ENCODE results near the gene POLR3H. TPM values are rescaled to one million over a fixed set of nuclear protein-coding genes. Genes with fewer than 3 reads are reported as not detected.

POLR3H gene
- total RNA-seq, 2 donors from 2014 or later: 30.1 to 32.6 TPM

DNA sequence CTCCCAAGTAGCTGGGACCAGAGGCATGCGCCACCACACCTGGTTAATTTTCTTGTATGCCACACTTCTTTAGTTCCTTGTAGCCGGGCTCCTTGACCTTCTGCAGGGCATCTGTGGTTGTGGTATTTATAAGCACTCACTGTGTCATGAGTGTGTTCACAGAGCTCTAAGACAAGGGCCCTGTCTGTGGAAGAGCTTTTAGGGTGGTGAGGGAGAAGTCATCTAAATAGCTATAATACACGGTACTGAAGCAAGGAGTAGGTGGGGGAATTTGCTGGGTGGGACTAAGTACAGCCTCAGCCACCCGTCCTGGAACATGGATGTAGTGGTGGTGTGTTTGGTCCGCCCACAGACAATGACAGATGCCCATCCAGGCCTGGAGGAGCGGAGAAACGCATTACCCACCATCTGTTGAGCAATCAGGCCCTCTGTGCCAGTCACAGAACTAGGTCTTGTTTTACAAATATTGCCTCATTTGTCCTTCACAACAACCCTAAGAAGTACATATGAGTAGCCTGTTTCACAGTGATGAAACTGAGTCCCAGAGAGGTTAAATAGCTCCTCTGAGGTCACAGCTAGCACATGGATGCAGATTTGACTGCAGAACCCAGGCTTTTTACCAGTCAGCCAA, 65.3 kb downstream of the POLR3H start:
- TF ChIP-seq, protein P1, sequence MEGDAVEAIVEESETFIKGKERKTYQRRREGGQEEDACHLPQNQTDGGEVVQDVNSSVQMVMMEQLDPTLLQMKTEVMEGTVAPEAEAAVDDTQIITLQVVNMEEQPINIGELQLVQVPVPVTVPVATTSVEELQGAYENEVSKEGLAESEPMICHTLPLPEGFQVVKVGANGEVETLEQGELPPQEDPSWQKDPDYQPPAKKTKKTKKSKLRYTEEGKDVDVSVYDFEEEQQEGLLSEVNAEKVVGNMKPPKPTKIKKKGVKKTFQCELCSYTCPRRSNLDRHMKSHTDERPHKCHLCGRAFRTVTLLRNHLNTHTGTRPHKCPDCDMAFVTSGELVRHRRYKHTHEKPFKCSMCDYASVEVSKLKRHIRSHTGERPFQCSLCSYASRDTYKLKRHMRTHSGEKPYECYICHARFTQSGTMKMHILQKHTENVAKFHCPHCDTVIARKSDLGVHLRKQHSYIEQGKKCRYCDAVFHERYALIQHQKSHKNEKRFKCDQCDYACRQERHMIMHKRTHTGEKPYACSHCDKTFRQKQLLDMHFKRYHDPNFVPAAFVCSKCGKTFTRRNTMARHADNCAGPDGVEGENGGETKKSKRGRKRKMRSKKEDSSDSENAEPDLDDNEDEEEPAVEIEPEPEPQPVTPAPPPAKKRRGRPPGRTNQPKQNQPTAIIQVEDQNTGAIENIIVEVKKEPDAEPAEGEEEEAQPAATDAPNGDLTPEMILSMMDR (conservative IDR thresholded peaks at IDR 0.05): no peak
- DNase-seq: no peak
- Histone ChIP-seq H3K9me3 (ENCODE audit: control insufficient read depth, low read length) (no peaks in the 10 kb centered on the region), H3K4me1 (ENCODE audit: control insufficient read depth, insufficient read depth, low read length) (no peaks in the 10 kb centered on the region), H3K36me3 (ENCODE audit: control insufficient read depth, insufficient read depth, low read length) (no peaks in the 10 kb centered on the region), H3K27me3 (ENCODE audit: control insufficient read depth, insufficient read depth, low read length, poor library complexity, severe bottlenecking) (no peaks in the 10 kb centered on the region), H3K4me3 (ENCODE audit: low read length) (no peak overlapping the region), H3K27ac (ENCODE audit: low read depth, low read length) (peak overlapping the region; percentile 81), H3K9ac (ENCODE audit: extremely low read depth, low read length, poor library complexity, severe bottlenecking) (no peak overlapping the region)
- Mint-ChIP-seq H3K27me3 (ENCODE audit: insufficient read depth) (no peaks in the 10 kb centered on the region), H3K27ac (peak overlapping the region; percentile 44), H3K36me3 (ENCODE audit: low read depth) (no peaks in the 10 kb centered on the region), H3K4me3 (no peak overlapping the region), H3K9me3 (no peaks in the 10 kb centered on the region), H3K4me1 (no peaks in the 10 kb centered on the region)
- 88 to 89% methylated on average over 4 to 7 of the region's 7 CpGs for WGBS, 2 experiments (ENCODE audit: insufficient coverage in 1 of 2, insufficient read length in 1 of 2)

DNA sequence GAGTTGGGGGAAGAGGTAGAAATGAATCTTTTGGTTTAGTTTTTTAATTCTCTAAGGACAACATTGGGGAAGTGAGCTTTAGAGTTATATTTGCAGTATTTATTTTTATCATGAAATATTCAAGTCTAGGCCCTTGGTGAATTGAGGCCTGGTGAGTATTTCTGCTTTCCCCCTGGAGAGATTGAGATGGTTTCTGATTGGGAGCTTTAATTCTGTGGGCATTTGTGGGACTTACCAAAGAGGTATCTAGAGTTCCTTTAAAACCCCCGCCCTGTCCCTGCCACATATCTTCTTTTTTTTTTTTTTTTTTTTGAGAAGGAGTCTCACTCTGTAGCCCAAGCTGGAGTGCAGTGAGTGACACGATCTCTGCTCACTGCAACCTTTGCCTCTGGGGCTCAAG, 65.8 kb downstream of the POLR3H start:
- H3K27ac ChIP-seq (ENCODE audit: low read depth, low read length): no peak overlapping the region
- Mint-ChIP-seq H3K27ac (no peak overlapping the region), H3K4me1 (no peaks in the 10 kb centered on the region), H3K27me3 (ENCODE audit: insufficient read depth) (no peaks in the 10 kb centered on the region), H3K9me3 (no peaks in the 10 kb centered on the region), H3K4me3 (no peak overlapping the region), H3K36me3 (ENCODE audit: low read depth) (no peaks in the 10 kb centered on the region)
- no peaks in the 10 kb centered on the region for H3K36me3 ChIP-seq (ENCODE audit: control insufficient read depth, insufficient read depth, low read length)
- no peak overlapping the region for H3K4me3 ChIP-seq (ENCODE audit: low read length)
- no peaks in the 10 kb centered on the region for H3K27me3 ChIP-seq (ENCODE audit: control insufficient read depth, insufficient read depth, low read length, poor library complexity, severe bottlenecking)
- TF ChIP-seq, protein P1 (conservative IDR thresholded peaks at IDR 0.05): no peak
- DNase-seq: no peak
- no peak overlapping the region for H3K9ac ChIP-seq (ENCODE audit: extremely low read depth, low read length, poor library complexity, severe bottlenecking)
- no peaks in the 10 kb centered on the region for H3K9me3 ChIP-seq (ENCODE audit: control insufficient read depth, low read length)
- WGBS, 2 experiments (ENCODE audit: insufficient coverage in 1 of 2, insufficient read length in 1 of 2): 83 to 89% methylated on average over 1 to 2 of the region's 2 CpGs
- no peaks in the 10 kb centered on the region for H3K4me1 ChIP-seq (ENCODE audit: control insufficient read depth, insufficient read depth, low read length)

Other genes starting within 250 kb of the POLR3H start
- 10 to 100 TPM; 70.9 to 74.2 TPM for gene ZC3H7B, start 242.9 kb downstream of the POLR3H start, total RNA-seq
- 1 to 10 TPM; 4.7 to 7.9 TPM for gene TEF, start 162.5 kb downstream of the POLR3H start, total RNA-seq
- gene TOB2, start 97.7 kb downstream of the POLR3H start, total RNA-seq: 10 to 100 TPM; 51.2 to 57.9 TPM
- 10 to 100 TPM; 71.0 to 80.8 TPM for gene PHF5A, start 75.8 kb downstream of the POLR3H start, total RNA-seq
- 10 to 100 TPM; 69.0 to 82.3 TPM for gene ACO2, start 75.4 kb downstream of the POLR3H start, total RNA-seq
- gene CSDC2, start 16.5 kb upstream of the POLR3H start, total RNA-seq: under 1 TPM; 0.27 to 0.90 TPM
- 10 to 100 TPM; 19.0 to 32.3 TPM for gene PMM1, start 45.4 kb upstream of the POLR3H start, total RNA-seq
- 10 to 100 TPM; 21.8 to 28.9 TPM for gene DESI1, start 76.6 kb upstream of the POLR3H start, total RNA-seq
- 100 to 1,000 TPM; 345 to 387 TPM for gene XRCC6, start 76.8 kb upstream of the POLR3H start, total RNA-seq
- 100 to 1,000 TPM; 133 to 146 TPM for gene SNU13, start 144.4 kb upstream of the POLR3H start, total RNA-seq
- gene MEI1, start 155.0 kb upstream of the POLR3H start, total RNA-seq: 1 to 10 TPM; 1.2 to 1.5 TPM